Activated effector memory CD4-positive, alpha-beta T cell treated with Interleukin-2 at 50 U/mL for 16 hours (primary cell): ENCODE data around the gene HCK.
"Not testable (repeated sequence)": the region's sequence is repeated elsewhere in the genome, so short reads cannot be mapped to it uniquely, and the experiment has no call there.

Source experiments
- DNase-seq: peaks from one replicate; pipeline ENCODE4 v3.0.0-alpha.2; 2020

HCK gene

DNA sequence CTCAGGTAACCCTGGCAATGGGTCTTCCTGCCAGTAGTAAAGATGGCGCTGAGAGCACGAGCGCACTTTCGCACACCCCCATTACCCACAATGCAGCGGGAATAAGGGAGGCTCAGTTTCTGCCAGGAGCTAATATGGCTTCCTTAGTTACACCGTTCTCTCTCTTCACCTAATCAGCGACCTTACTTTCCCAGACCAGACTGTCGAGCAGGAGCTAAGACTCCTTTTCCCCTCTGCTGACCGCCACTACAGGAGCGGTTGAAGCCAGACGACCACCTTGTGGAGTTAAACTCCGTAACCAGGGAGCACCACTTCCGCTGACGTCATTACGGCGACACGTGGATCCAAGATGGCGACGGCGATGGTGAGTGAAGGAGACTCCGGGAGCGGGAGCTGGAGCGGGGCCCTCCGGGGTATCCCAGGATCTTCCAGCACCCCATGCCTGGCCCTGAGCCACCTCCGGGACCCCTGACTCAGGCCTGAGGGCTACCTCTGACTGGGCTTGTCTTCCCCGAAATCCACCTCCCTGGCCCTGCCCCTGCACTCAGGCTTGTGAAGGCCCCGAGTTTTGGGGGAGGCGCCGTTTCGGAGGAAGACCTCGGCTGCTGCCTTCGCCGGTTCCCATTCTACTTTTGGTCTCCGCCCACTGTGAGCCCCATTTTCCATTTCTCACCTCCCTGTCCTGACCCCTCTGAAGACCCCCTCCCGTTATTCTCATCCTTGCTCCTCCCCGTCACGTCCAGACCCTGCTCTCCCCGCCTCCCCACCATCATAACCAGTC, 57.5 kb downstream of the HCK start, which contains the start of gene TM9SF4:
Gene TM9SF4 (plus strand): TSS at position 323 of the 781 bp plus-strand sequence. CDS start 27 bp downstream, at position 350.
- DNase-seq, result peak; percentile 82

DNA sequence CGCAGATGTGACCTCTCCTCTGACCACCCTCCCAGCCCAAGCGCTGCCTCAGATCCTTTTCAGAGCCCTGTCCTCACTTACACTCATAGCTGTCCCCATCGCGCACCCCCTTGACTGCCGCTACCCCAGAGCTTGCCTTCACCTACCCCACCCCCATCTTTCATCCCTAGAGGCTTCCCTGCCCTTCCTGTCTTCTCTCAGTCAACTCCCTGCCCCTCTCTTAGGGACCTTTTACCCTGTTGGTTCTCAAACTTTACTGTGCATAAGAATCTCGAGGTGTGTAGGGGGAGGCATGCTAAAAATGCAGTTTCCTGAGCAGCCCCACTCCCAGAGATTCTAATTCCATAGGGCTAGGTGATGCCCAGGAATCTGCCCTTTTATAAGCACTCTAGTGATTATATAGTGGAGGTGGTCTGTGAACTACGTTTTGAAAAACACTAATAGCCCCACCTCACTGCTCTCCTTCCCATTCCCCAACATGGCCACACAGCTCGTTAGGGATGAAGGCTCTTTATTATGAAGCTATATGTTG, 58.2 kb downstream of the HCK start:
- no peak for DNase-seq

GRCh38 chr20:32110727-32111126, 58.7 kb downstream of the HCK start:
- no peak for DNase-seq

DNA sequence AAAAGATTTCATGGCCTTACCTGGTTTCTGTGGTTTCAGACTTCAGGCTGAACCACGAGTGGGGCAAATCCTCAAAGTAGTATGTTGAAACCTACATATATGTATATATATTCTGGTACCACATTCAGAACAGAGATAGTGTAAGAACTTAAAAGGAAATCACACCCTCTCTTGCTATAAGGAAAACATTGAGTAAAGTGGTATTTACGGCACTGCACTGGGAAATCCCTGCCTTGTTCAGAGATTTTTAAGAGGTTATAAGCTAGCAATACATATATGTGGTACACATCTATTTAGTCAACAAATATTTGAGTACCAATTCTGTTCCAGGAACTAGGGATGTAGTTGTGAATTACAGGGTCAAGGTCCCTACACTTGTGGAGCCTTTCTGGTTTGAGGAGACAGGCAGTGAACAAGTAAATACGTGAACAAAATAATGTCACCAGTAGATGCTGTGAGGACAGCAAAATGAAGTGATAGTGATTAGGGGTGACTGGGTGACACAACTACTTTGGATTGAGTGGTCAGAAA, 59.2 kb downstream of the HCK start:
- DNase-seq, result no peak

GRCh38 chr20:32111753-32112152, 59.7 kb downstream of the HCK start:
- no peak for DNase-seq

- DNase-seq, result no peak
Observed at GRCh38 chr20:32112841-32113240, 60.8 kb downstream of the HCK start.

GRCh38 chr20:32113591-32114260, 61.7 kb downstream of the HCK start:
- DNase-seq, result no peak

- DNase-seq, result no peak
Observed at GRCh38 chr20:32114305-32114960, 62.4 kb downstream of the HCK start.

DNA sequence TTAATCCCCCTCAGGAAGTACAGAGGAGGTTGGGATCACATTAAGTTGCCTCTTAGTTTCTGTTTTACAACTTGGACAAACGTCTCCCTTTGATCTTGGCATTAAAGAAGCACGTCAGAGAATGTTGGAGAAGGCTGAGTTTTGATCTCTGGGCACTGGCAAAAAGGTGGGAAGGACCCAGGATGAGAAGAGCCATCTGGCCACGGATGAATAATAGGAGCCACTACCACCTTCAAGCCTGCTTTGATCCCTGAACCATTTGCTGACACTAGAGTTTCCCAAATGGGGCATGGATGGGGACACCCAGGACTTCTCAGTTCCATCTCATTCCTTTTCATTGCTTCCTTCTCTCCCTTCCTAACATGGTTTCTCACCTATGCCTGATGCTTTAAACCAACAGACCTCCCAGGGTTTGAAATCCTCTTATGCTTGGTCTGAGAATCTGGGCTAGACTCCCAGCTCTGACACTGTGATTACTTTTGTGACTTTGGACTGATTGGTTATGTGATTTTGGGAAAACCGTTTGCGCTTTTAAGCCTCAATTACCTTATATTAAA, 63.2 kb downstream of the HCK start:
- no peak for DNase-seq

DNA sequence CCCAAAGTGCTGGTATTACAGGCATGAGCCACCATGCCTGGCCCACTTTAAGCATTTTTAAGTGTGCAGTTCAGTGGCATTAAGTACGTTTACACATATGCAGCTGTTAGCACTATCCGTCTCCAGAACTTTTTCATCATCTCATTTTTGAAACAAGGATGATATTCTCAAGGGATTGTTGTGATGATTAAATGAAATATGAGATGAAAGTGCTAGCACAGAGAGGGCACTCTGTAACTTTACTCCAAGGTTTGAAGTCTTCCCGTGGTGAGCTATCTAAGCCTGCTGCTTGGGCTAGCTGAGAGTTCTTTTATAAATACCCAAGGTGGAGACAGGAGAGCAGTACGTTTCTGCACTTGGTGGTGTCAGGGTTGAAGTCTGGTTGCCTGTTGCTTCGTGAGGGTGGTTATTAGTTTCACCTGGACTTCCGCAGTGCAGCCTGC, 64.1 kb downstream of the HCK start:
- DNase-seq, result no peak

DNA sequence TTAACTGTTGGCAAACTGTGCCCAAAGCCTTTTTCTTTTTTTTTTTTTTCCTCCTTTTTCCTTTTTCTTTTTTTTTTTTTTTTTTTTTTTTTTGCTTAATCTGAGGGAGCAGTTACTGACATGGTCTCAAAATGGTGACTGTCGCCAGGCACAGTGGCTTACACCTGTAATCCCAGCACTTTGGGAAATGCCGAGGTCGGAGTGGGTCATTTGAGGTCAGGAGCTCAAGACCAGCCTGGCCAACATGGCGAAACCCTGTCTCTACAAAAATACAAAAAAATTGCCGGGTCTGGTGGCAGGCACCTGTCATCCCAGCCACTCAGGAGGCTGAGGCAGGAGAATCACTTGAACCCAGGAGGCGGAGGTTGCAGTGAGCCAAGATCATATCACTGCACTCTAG, 64.8 kb downstream of the HCK start:
- DNase-seq, result not testable (repeated sequence)

GRCh38 chr20:32118427-32118826, 66.4 kb downstream of the HCK start:
- not testable (repeated sequence) for DNase-seq

DNA sequence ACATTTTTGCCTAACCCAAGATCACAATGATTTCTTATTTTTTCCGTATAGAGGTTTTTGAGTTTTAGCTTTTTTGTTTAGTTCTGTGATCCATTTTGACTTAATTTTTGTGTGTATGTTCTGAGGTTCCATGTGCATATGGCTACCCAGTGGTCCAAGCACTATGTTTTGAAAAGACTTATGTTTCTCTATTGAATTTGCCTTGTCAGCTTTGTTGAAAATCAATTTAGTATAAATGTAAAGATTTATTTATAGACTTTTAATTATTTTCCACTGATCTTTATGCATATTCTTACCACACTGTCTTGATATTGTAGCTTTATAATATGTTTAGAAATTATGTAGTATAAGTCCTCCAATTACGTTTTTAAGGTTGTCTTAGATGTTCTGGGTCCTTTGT, 67.7 kb downstream of the HCK start:
- no peak for DNase-seq

- DNase-seq, result not testable (repeated sequence)
Observed at GRCh38 chr20:32121908-32122307, 69.9 kb downstream of the HCK start.

- no peak for DNase-seq
Observed at GRCh38 chr20:32123088-32123487, 71.0 kb downstream of the HCK start.

GRCh38 chr20:32124916-32125454, 72.9 kb downstream of the HCK start:
- no peak for DNase-seq

GRCh38 chr20:32125506-32125905, 73.5 kb downstream of the HCK start:
- no peak for DNase-seq

- DNase-seq, result no peak
Observed at GRCh38 chr20:32126919-32127318, 74.9 kb downstream of the HCK start.

- DNase-seq, result no peak
Observed at GRCh38 chr20:32127347-32127746, 75.3 kb downstream of the HCK start.

GRCh38 chr20:32128167-32128566, 76.1 kb downstream of the HCK start:
- no peak for DNase-seq

GRCh38 chr20:32129863-32130262, 77.8 kb downstream of the HCK start:
- DNase-seq, result no peak

DNA sequence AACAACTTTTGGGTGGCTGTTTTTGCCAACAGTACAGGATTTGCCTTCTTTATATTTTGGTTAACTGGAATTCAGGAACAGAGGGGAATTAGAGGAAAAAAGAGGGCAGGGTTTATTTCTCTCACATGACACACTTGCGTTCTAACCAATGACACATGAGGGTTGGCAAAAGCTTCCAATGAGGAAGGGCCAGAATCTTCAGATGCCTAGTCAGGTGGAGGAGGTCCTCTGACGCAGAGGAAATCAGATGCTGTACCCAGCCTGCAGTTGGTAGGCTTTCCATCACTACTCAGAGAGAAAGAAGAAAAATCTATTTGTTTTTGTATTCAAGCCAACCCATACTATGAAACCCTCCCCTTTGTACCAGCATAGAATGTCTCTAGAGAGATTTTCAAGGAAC, 78.3 kb downstream of the HCK start:
- no peak for DNase-seq

DNA sequence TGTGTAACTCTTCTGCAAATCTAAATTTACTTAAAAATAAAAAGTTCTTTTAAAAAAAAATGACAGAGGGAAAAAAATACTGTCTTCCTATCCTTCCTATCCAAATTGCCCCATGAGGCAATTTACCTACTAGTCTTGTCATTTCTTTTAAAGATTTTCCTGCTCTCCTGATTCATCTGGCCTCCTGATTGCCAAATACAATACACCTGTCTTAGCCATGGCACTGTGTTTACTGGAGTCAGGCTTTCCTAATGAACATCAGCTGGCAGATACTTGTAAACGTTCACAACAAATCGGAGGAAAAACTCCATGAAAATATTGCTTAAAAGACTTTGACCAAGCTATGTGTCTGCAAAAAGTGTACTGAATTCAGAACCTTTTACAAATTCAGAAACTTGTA, 78.9 kb downstream of the HCK start:
- no peak for DNase-seq
